NCI-H82 treated with DMSO at 0.1 percent for 48 hours (cell line): Measurements from ENCODE around the gene ZFYVE28.
"Not testable (repeated sequence)": the region's sequence is repeated elsewhere in the genome, so short reads cannot be mapped to it uniquely, and the experiment has no call there.

Source experiments
- DNase-seq: peaks from one replicate; lab custom pipeline; 2025; ENCODE audit not compliant: unreplicated experiment; lab: John Stamatoyannopoulos, UW

The ZFYVE28 gene

DNA sequence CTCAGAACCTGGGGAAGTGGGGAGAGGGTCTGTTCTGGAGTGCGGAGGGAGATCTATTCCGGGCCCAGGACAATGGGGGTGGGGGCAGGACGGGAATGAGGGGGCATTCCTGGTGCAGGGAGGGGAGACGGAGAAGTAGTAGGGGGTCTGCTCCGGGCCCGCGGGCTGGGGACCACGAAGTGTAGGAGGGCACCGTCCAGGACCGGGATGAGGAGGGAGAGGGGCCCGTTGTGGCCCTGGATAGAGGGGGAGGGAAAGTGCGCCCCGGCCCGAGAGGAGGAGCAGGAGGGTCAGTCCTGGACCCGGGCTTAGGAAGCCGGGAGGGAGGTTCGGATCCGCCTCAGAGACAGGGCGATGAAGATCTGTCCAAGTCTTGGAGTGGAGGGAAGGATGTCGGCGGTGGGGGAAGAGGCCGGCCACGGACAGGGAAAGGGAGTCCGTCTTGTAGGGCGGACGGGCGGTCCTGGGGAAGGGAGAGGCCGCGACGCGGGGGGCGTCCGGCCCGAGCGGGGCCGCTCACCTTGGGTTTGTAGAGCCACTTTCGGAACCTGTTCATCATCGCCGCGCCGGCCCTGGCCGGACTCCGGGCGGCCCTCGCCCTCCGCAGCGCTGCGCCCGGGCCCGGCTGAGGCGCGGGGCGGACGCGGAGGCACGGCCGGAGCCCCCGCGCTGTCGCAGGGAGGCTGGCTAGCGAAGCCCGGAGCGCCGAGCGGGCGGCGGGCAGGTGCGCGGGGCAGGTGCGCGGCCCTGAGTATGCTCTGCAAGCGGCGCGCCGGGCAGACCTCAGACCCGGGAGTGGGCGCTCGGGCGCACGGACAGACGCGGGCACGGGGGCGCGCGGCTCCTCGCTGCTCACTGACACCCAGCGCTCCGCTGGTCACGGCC, at the start of gene ZFYVE28:
TSS of gene ZFYVE28 (minus strand) at position 881 of the 885 bp plus-strand sequence. CDS start at position 559, 322 bp downstream.
- no peak for DNase-seq

DNA sequence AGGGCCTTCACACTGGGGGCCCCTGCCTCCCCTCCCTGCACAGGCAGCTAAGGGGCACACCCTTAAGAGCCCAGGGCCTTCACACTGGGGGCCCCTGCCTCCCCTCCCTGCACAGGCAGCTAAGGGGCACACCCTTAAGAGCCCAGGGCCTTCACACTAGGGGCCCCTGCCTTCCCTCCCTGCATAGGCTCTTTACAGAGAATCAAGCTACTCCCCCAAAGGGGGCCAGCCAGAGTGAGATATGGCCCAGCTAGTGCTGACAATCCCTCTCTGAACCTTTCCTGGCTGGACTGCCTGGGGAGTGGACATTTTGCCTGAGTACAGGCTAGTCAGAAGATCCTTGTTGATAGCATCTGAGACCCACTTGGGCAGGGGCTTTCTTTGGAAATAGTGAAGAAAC, 47.1 kb upstream of the ZFYVE28 start:
- DNase-seq, result not testable (repeated sequence)

DNA sequence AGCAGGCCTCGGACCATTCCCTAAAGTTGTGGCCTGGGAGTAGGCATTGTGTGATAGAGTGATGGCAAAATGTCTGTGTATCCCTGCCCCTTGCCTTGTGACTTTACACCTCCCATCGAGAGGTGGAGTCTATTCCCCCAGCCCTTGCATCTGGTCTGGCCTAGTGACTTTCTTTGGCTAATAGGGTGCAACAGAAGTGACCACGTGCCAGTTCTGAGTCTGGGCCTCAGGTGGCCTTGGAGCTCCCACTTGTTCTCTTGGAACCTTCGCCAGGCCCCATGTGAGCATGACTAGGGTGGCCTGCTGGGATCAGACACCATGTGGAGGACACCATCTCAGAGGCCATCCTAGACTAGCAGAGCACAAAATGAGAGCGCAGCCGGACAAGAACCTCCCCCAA, 46.6 kb upstream of the ZFYVE28 start:
- no peak for DNase-seq

DNA sequence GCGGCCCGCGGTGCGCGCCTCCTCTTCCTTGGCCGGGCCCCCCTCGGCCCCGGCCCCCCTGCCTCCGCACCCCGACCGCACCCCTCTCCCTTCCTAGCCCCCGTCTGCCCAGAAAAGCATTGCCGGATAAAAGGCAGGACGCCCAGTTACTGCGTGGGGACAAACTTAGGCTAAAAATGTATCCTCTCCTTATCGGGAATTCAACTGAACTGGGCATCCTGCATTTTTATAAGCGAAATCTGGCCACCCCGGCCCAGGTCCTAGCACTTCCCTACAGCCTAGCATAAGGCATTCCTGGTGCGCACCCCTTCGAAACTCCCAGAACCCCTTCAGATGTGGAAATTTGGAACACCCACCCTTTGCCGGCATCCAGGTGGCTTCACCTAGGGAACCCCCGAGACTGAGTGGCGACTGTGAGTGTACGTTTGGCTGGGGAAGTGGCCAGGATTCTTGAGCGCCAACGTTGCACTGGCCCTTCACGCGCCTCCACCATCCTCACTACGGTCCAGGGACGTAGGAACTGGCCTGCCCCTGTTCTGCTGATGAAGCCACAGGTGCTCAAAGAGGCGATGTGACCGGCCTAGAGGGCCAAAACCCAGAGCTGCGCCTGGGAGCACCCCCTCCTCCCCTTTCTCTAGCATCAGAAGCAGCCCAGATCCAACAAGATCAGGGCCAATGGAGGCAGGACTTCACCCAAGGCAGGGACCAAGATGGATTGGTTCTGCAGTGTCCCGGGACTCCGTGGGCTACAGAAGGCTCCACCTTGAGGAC, 44.7 kb upstream of the ZFYVE28 start:
- DNase-seq, result no peak

DNA sequence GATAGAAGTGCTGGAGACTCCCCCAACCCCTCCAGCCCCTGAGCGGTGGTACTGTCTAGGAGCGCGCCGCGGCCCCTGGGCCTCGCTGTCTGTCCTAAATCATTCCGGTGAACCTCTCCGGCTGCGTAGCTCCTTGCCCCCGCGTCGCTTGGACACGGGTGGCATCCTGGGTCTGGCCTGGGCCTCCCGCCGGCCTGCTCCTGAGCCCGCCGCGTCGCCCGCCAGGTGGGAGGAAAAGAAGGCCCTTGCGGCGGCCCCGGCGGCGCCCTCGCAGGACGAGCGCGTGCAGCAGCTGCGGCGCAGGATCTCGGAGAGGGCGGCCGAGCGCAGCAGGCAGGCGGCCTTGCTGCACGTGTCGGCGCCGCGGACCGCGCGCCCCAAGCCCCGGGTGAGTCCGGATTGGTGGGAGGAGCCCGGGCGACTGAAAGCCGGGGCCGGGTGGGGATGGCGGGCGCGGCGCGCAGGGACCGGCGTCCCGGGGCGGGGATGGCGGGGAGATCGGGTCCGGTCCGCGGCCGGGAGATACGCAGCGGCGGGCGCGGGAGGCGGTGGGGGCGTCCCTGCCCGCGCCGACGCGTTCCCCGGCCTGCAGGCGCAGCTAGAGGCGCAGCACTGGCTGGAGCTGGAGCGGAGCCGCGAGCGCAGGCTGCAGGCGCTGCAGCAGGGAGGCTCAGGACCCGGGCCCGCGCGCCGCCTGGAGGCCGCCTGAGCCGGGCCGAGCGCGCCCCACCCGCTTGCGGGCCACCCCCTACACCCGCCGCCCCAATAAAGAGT, 44.0 kb upstream of the ZFYVE28 start:
- DNase-seq, result no peak

DNA sequence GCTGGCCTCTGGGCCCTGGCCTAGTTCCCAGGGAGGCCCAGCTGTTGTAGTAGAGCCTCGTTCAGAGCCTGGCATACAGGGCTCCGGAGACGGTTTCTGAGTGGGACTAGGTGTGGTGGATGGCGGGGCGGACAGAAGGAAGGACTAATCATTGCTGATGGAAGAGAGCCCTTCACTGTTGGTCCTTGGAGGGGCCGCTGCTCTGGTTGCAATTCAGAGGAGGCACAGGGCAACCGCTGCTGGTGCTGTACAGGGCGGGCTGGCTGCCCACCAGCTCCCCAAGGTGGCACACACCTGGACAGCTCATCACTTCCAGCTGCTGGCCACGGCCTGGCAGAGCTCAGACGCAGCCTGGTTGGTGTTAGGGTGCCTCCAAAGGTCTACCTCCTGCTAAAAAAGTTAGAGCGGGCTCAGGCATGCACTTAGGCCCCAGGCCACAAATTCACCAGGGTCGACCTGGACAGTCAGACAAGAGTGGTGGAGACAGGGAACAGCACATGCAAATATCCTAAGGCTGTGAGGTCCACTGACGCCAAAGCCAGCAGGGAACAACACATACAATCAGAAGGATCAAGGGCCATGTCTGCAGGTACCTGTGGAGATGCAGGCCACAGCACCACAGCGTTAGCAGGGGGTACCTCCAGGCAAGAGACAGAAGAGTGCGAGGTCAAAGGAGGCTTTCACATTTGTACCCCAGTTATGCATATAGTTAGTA, 43.0 kb upstream of the ZFYVE28 start:
- DNase-seq, result no peak

DNA sequence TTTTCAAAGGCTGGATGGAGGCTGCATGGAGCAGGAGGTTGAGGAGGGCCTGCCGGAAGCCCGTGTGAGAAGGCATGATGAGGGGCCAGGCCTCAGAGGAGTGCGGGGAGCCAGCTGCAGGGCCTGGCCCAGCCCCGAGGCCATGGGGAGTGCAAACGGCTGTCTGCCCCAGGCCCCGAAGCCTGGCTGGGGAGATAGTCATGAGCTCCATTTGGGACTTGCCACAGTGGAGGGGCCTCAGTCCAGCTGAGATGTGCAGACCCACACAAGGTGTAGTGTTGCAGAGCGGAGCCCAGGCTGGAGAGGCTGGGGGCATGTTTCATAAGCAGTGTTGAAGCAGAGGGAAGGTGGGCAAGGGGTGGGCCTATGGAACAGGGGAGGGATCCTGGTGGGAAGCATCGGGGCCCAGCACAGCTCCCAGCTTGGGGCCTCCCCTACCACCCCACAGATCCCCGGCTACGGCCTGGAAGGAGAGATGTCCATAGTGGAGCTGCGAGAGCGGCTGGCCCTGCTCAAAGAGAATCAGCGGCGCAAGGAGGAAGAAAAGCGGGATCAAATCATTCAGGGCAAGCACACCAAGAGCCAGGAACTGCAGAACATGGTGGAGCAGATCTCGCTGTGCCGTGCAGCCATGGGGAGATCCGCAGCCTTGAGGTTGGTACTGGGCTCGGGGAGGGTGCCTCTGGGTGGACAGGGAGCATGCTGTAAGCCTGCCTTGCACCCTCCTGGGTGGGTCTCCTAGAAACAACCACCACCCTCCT, 41.3 kb upstream of the ZFYVE28 start:
- DNase-seq, result no peak

DNA sequence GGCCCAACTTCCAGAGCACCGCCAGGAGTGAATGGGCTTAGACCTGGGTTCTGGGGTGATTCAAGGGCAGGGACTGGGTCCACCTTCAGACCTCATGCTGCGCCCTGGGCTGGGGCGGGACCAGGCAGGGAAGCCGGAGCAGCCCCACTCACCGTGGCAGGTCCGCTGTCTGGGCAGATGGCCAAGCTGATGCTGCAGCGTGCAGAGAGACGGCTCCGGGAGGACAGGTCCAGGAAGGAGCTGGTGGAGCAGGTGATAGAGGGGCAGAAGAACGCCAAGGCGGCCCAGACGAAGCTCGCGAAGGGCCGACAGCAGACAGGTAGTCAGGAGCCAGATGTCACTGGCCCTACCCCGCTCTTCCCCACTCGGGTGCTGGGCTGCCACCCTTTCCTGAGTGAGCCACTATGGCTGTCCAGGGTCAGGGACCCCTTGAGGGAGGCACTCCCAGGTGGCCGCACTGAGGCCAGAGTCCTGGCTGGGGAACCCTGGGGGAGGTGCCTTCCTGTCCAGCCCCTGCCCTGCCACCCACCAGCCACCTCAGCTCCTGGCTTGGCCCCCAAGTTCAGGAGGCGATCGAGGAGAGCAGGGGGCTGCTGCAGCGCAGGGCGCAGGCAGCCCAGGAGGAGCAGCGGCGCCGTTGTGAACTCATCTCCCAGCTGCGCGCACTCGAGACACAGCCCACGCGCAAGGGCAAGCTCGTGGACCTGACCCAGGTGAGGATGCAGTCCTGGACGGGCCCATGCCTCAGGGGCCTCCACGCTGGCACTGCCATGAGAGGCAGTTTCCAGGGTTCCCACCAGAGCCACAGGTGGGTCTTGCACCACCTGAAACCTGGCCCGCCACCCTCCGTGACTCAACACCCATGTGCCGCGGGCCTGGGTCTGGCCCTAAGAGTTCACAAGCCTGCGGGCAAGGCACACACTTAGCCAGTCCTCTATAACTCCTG, 40.4 kb upstream of the ZFYVE28 start:
- DNase-seq, result no peak

DNA sequence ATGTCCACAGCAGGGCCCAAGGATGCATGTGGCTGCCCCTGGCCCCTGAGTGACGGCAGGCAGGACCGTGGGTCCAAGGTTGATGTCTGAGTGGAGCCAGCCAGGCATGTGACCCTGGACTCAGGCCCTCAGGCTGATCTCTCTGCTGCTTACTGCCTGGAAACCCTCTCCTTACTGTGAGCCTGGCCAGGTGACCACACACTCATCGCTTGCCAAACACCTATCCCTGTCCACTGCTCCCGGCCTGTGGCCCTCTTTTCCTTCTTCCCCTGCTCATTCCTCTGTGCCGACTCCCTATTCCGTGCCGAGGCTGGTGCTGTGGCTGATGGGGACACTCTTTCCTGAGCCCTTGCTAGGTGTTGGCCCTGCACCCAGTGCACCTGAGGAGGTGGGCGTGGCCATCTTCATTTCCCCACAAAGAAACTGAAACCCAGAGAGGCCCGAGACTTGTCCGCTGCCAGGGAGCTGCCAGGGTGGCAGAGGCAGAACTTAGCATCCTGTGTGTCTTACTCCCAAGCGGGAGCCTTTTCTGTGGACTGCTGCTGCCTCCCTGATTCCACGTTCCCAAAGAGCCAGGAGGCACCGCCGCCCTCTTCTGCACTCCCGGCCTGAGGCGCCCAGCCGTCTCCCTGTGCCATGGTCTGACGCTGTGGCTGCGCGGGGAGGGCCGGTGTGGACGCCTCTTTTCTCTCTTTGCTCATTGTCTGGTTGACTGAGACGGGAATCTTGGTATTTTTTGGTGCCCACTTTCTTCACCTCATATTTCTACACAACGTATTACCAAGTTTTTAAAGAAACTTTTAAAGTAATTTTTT, 39.2 kb upstream of the ZFYVE28 start:
- DNase-seq, result no peak

DNA sequence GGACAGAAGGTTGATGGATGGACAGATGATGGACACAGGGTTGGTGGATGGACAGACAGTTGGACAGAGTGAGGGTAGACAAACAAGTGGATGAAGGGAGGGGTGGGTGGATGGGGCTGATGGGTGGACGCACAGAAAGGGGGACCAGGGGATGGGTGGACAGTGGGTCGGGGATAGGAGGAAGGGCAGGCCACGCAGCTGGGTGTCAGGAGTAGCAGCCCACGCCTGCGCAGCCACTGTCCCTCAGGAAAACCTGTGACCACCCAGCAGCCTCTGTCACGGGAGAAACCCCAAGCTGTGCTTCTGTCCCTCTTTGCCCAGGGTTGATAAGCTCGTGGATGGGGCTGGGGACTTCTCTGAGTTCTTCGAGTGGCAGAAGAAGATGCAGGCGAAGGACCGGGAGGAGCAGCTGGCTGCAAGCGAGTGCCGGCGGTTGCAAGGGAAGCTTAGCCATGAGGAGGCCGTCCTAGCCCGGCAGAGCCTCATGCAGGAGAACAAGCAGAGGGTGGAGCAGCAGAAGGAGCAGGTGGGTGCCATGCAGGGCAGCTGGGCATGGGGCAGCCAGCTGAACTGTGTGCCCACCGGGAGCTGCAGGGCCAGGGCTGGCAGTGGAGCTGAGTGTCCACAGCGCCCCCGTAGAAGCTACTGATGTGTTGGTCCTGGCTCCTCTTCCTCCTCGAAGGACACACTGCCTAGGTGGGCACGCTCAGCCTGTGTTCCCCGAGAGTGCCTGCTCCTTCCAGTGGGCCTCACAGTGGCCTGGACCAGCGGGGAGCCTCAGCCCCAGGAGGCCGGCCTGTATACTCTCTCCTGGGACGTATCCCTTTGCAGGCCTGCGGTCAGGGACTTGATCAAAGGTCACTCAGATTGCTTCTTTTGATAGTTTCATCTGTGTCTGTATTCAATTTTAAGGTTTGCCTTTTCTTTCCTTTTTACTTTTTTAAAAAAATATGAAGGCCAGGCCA, 33.7 kb upstream of the ZFYVE28 start:
- DNase-seq, result no peak

DNA sequence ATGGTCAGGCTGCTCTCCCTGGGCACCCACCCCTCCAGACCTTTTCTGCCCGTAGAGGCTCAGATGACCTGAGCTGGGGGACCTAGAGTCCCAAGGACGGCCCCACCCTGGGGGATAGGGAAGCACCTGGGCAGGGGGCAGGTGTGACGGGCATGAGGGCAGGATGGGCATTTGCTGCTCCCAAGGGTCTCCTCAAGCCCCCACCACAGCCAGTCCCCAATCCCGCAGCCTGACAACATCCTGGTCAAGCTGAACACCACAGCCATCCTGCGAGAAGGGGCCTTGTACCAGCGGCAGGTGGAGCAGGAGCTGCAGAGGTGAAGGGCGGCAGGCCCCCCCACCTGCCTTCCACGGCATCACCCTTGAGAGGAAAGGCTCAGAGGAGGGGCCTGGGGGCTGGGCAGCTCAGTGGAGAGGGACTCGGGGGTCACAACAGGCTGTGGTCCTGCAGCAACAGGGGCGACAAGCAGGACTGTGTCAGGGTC, 32.6 kb upstream of the ZFYVE28 start:
- no peak for DNase-seq

DNA sequence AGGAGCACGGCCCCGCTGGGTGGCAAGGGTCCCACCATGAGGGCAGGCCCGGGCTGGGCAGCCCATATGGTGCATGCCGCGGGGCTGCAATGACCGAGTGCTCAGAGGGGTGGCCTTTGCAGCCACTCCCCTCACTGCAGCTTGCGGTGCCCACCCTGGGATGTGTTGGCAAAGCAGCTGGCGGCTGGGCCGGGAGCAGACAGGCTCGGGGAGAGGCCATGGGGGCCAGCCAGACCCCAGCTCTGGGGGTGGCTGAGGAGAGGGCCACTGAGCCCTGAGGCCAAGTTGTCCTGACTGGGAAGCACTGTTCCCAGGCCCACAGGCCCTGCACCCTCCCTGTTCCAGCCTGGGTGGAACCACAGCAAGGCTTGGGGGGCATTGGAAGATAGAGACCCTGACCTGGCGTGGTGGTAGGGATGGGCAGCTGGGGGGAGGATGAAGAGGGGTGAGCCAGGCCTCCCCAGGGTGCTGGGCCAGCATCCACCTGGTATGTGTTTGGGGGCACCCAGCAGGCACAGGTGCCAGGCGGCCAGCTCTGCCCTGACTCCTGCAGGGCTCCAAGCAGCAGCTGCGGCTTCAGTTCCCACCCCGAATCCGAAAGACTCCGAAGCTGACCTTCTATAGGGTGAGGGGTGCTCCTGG, 32.1 kb upstream of the ZFYVE28 start:
- DNase-seq, result no peak

DNA sequence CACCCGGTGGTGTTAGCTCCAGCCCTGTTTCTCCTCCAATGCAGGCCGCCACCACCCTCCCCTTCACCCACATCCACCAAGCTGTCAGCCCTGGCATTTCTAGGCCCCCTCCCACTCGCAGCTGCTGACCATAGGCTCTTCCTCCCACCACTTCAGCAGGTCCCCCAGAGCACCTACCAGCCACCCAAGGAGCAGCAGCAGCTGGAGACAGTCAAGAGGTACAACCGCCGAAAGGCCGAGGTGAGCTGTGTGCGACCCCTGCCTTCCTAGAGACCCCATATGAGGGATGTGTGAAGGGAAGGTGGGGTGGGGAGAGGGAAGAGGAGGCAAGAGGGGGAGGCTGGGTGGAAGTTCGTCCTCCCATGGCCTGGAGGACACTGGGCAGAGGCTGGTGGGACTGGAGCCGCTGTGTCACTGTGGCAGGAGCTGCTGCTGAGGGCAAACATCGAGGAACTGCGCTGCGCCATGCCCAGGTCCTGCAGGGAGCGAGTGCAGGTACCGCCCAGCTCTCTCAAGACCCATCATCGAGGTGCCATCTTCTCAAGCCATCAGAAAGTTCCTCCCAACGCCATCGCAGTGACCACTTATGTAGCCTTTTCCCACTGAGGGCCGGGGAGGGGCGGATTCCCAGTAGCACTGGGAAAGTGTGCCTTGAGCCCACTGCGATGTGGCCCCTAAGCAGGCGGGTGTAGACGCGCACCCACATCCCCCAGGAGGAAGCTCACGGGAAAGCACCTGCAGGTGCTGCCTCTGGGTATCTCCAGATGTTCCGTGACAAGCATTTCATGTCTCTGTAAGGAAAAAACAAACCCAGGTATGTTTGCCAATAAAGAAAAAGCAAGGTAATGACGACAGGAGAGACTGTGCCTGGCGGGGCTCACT, 31.3 kb upstream of the ZFYVE28 start:
- DNase-seq, result no peak

DNA sequence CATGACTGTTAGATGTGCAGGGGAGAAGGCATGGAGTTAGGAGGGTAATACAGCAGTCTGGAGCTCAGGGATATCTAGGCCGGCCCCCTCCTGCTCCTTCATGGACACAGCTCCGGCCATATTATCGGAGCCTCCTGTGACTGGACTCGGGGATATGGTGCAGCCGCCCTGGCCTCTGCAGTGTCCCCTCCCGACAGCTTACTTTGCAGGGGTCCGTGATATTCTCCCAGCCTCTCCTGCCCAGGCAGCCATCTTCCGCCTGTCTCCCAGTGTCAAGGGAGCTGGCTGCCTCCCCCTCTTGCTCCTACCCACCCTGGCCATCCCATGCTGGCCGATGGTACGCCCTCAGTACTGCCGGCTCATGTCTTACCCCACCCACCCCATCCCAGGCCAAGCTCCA, 30.6 kb upstream of the ZFYVE28 start:
- DNase-seq, result no peak

DNA sequence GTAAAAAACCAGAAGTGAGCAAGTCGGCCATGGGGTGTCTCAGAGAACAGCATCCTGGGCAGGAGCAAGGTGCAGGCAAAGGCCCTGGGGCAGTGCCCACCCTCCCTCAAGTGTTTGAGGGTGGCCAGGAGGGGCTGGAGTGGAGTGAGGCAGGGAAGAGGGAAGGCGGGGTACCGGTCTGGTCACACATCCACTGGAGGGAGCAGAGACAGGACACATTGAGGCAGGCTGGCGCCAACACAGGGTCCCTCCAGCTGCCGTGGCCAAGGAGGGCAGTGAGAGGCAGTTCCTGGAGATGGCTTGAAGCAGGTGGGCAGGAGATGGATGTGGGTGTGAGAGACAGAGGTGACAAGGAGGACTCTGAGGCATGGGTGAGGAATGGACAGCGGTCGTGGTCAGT, 30.1 kb upstream of the ZFYVE28 start:
- no peak for DNase-seq
